NCI-H1436 (cell line): ENCODE measurements around the gene GPR22.

ENCODE experiments used
- DNase-seq: peaks from one replicate; lab custom pipeline; 2025; lab: John Stamatoyannopoulos, UW

GPR22 gene, protein sequence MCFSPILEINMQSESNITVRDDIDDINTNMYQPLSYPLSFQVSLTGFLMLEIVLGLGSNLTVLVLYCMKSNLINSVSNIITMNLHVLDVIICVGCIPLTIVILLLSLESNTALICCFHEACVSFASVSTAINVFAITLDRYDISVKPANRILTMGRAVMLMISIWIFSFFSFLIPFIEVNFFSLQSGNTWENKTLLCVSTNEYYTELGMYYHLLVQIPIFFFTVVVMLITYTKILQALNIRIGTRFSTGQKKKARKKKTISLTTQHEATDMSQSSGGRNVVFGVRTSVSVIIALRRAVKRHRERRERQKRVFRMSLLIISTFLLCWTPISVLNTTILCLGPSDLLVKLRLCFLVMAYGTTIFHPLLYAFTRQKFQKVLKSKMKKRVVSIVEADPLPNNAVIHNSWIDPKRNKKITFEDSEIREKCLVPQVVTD

DNA sequence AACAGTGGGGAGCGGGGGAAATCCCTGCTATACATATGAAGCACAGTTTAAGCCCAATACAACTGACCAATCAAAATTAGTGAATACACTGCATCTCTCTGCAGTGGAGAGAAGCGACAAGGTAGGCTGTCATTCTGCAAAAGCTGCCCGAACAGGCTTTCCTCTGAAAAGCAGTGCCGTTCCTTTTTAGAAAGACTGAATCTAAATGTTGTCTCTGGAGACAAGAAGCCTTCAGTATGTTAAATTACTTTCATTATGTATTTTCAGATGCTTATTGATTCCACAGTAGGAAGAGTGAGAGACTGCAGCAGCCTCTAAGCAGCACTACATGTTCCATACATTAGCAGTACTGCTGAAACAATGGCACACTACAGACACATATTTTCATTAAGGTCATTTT is at the start of gene GPR22:
Gene GPR22, plus strand, starts transcription at position 129 of the 400 bp plus-strand sequence. CDS start 4,004 bp downstream, outside the sequence.
- no peak for DNase-seq

DNA sequence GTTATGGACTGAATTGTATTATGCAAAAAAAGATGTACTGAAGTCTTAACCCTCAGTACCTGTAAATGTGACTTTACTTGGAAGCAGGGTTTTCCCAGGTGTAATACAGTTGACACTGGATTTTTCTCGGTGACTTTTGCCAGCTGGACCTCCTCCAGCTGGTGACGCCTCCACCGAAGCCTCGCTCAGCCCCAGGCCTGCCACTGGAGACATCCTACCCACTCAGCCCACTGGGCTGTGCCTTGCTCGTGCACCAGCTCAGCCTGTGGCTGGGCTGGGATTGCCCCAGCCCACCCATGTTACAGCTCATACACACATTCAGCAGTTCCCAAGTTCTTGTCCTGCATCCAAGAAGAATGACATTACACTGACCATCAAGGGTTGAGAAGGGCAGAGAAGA is 42.4 kb upstream of the GPR22 start:
- DNase-seq, result no peak

DNA sequence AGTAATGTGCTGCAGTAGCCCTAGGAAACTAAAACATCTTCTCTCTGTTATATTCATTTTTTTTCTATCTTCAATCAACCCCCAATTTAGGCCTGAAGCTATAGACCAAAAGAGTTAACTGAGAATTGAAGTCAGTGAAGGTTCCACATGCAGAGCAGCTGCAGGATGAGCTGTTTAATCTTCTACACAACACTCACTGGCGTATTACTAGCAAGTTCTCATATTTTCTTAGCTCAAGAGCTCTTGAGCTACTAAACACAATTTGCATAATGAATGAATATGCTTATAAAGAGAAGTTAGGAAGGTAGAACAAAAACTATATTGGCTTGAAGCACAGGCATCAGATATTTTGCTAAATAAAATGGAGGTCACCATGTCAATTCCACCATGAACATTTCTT is 41.2 kb upstream of the GPR22 start:
- DNase-seq, result no peak

DNA sequence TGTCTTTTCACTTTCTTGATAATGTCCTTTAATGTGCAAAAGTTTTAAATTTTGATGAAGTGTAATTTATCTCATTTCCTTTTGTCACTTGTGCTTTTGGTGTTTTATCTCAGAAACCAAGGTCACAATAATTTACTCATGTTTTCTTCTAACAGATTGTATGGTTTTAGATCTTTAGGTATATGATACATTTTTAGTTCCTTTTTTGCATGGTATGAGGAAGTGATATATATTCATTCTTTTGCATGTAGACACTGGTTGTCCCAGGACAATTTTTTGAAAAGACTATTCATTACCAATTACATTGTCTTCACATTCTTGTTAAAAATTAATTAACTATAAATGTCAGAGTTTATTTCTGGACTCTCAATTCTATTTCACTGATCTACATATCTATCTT is 39.8 kb upstream of the GPR22 start:
- DNase-seq, result no peak

DNA sequence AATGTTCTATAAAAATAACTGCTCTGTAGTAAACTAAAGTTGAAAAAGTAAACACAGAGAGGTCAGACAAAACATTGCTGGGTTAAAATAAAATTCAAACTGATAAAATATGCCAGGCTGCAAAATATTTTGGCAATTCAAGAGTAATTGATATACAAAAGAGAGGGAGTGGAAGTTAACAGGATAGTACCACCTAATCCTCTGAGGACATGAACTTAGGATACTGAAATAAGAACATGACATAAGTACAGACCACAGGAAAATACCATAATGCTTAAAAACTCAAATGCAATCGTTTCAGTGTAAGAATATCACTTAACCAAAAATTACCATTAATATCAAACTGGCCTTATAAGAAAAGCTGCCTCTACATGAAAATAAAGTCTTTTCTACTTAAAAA is 37.6 kb upstream of the GPR22 start:
- no peak for DNase-seq

DNA sequence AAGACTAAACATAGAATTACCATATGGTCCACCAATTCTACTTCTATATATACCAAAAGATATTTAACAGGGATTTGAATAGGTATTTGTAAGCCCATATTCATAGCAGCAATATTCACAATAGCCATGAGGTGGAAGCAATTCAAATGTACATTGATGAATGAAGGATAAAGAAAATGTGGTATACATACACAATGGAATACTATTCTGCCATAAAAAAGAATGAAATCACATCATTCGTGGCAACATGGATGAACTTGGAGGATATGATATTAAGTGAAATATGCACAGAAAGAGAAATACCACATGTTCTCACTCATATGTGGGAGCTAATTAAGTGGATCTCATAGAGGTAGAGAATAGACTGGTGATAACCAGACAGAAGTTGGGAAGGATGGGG is 34.1 kb upstream of the GPR22 start:
- DNase-seq, result no peak

DNA sequence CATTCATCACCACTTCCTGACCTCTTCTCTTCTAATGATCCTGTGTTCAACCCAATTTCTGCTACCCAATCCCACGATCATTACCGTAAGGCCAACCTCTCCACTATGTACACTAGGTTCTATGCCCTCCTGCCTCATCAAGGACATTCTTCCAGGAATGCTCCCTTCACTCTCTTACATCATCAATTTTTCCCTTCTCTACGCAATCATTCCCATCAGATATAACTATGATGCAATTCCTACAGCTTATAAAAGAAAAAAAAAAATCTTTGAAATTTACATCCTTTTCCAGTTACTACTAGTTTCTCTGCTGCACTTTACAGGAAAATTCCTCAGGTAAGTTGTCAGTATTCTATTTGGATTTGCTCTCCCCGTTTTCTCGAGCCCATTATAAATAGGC is 30.8 kb upstream of the GPR22 start:
- no peak for DNase-seq

DNA sequence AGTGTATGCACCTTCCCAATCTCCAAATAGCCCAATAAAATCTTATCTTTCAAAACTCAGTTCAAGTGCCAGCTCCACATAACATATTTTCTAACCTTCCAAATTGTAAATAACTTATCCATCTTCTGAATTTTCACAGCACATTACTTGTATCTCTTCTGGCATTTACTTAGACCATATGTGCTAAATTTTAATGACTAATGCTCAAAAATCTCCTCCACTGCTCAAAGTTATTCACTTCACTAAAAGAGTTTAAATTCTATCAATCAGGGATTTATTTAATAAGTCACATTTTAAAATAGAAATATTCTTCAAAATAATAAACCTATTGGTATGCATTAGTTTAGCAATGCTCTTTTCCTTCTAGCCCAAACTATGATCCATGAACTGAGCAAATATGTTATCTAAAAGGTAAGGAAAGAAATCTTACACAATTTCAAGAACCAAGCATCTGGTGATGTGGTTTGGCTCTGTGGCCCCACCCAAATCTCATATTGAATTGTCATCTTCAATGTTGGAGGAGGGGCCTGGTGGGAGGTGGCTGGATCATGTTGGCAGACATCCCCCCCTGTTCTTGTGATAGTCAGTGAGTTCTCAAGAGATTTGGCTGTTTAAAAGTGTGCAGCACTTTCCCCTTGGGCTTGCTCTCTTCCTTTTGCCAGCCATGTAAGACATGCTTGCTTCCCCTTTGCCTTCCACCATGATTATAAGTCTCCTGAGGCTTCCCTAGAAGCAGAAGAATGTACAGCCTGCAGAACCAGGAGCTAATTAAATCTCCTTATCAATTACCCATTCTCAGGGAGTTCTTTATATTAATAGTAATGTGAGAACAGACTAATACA is 28.1 kb upstream of the GPR22 start:
- no peak for DNase-seq

DNA sequence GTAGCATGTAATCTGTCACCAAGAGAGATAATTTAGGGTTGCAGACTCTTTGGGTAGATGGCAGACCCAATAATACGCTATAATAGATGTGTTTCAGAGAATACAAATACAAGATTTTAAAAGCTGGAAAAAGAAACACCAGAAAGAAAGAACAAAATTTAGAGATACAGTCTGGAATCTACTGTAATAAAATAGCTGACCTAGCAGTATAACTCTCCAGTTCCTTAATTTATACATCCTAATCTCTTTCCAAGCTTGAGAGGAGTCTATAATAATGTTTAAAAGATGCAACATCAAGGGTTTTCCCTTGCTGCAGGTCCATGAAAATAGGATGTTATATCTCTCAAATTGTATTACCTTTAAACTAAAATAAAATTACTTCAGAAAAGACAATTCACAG is 27.2 kb upstream of the GPR22 start:
- DNase-seq, result no peak

DNA sequence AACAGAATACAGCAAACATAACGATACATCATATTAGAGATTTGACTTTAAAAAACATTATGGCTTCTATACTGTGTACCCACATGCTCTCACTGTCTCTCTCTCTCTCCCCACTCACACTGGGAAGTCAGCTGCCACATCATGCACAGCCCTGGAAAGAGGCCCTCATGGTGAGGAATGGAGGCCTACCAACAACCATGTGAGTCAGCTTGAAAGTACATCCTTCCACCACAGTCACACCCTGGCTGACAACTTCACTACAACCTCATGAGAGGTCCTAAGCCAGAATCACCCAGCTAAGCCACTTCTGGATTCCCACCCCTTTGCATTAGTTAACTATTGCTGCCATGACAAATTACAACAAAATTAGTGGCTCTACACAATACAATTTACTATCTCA is 23.3 kb upstream of the GPR22 start:
- no peak for DNase-seq

DNA sequence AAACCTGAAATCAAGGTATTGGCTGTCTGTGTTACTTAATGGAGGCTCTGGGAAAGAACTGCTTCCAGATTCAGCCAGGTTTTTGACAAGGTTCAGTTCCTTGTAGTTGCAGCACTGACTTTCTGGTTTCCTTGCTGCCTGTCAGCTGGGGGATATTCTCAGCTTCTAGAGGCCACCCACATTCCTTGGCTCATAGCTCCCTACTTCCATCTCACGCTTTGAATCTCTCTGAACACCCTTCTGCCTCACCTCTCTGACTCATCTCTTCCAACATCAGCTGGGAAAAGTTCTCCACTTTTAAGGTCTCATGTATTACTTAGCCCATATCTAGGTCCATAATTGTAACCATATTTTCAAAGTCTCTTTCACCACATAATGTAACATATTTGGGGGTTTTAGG is 22.9 kb upstream of the GPR22 start:
- no peak for DNase-seq

DNA sequence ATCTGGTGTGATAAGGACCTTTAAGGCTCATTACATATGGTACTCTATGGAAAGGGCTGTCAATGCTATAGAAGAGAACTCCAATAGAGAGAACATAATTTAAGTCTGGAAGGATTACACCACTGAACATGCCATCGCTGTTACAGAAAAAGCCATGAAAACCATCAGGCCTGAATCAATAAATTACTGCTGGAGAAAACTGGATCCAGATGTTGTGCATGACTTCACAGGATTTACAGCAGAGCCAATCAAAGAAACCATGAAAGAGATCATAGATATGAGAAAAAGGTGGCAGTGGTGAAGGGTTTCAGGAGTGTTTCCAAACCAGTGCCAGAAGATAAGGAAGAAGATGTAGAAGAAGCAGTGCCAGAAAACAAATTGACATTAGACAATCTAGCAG is 18.9 kb upstream of the GPR22 start:
- DNase-seq, result no peak

DNA sequence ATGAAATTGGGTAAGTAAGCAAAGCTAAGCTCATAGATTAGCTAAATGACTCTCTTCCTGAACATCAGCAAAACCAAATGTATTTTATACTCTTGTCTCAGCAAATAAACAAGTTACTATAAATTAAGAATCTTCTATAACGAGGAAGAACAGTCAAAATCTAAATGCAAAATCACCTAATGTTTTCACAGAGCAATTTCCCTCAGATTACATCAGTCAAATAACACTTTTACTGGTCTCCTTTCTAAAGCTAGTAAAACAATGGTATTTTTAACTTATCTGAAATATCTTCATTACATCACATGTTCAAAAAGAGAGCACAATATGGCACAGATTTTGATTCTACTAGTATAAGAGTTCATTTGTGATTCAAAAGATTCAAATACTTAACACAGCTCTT is 16.5 kb upstream of the GPR22 start:
- no peak for DNase-seq

DNA sequence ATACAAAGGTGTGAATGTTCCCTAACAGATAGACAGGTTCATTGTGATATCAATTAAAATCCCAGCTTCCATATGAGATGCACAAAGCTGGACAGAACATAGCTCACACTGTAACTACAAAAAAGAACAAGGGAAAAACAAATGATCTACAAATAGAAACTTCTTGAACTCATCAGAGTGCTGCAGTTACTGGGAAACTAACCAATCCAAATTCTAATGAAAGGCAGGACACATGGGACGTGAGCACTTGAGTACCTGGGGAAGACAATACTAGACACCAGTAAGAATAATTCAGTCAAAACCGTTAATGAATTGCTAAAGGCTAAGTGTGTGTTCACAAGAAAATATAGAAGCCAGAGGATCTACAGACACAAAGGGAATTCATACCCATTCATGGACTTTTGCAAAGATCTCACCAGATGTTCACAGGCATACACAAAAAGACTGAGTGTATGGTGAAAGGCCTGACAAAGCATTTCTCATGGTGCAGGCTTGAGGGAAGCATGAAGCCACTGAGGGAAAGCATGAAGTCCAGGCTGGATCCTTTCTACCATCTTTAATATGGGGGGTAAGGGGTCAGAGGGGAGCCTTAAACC is 7.8 kb upstream of the GPR22 start:
- DNase-seq, result no peak

DNA sequence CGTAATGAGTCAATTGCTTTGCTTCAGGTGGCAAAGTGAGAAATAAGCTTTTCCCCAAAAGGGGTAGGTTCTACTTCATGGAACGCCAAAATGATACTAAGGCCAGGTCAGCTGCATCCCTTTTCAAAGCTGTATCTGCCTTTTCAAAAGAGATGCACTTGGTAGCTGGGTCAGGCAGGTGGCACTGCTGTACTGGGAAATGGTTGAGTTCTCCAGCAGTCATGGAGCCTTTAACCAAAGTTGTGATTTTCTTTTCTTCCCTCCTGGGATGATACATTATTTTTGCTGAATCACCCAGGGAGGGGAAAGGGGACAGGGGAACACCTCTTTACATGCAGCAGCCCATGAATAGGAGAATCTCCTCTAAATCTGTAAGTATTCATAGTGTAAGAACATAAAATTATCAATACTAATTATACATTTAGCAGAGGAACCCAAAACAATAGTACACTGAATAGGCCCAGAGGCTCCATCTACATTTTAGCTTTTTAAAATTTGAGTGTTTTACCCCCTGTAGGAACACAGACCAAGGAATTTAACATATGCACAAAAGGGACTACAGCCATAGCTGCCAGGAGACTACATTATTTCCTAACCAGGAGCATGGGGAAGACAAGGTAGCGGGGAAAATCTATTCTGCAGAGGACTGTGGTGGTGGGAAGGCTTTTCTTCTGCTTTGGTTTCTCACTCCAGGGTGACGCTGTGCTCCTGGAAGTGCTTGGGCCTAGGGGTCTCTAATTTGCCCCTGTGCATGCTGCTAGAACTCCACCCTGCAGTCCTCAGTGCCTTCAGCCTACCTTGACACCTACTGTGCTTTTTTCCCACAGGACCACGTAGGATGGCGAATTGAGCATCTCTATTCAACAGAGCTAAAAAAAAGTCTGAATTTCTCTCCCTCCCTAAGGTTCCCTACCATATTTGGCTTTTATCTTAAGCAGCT is 6.4 kb upstream of the GPR22 start:
- DNase-seq, result peak; percentile 45

DNA sequence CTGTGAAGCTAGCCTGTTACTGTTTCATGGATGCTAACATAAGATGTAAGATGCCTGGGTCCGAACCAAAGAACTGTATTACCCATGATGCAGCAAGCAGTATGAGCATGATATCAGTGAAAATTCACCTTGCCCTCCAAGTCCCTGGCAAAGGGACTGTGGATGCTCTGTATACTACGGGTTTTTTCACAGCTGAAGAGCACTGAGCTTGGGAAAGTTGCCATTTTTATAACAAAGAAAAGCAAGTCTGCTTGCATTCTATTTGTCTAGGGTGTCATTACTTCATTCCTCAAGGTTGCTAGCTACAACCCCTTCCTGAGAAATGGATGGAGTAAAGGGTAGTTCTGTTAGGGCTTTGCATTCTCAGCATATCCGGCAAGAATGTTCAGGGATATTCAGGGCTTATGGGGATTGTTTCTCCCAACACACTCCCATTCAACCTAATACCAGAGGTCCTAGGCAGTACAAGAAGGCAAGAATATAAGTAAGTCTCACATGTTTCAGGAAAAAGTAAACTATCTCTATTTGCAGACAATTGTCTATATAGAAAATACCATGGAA is 5.1 kb upstream of the GPR22 start:
- DNase-seq, result no peak

DNA sequence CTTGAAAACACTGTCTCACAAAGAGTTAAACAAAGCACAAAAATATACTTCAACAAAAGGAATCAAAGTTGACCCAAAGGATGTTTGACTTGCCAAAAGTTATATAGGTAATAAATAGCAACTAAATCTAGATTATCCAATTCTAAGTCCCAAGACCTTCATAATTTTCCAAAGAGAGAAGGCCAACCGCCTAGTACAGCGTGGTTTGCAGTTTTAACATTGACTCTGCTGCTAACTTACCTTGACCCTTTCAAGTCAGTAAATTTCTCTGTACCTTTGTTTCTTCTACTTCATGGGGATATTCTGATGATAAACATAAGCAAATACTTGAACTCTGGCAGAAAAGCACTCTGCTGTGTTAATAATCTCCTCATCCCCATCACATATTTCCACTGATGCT is 1.9 kb upstream of the GPR22 start:
- no peak for DNase-seq

DNA sequence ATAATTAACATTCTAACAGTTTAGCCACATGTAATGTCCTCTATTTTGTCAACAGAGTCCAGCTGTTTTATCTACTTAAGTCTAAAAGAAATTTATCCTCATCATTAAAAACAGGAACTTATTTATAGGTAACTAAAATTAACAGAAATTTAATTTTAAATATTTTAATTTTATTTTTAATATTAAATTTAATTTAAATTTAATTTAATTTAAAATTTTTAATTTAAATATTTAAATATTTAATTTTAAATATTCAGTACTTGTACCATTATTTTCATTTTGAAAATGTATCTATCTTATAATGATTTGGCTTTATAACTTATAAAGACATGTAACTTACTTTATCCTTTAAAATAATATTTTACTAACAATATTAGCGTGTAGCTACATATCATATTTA is 1.0 kb upstream of the GPR22 start:
- DNase-seq, result no peak

DNA sequence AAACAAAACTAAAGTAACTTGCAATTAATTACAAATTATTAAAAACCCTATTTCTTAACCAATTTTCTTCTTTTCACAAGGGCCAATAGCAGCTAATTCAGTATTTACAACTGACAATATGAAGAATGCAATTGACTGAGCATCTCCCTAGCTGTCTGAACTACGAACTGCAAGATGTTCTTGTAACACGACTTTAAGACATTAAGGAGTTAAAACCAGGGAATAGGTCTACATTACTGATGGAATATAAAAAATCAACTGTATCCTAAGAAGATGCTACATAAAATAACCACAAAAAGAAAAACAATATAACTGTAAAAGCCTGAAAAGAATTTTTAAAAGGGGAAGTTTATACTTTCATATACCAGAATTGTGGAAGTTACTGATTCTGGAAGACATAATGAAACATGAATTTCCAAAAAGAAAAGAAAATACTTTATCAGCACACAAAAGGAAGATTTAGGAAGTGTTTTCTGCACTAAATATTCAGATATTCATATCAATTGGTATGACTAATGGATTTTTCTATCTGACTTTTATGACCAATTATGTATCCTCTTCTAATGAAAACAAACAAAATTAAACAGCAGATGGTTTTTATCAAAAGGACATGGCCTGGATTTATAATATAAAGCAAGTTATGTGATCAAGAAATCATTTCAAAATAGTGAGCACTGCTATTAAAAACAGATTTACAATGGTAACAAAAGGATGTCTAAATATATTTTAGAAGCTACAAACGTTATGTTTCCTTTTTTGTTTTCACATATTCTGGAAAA is 1.6 kb downstream of the GPR22 start:
- DNase-seq, result no peak

DNA sequence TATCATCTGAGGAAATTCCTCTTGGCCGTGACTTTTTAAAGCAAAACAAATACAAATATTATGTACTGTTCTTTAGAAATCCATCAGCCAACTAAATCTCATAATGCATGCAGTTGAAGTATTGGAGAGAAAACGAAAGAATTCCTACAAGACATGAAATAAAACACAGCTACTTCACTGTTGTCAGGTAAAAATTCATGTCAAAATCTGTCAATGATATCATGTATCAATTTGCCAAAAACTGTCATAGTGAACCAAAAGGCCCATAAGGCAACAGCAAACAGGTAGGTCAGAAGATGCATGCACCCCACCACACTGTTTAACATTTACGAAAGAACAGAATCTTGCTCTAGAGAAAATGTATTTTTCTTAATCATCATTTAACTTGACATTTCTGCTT is 2.3 kb downstream of the GPR22 start:
- DNase-seq, result no peak

DNA sequence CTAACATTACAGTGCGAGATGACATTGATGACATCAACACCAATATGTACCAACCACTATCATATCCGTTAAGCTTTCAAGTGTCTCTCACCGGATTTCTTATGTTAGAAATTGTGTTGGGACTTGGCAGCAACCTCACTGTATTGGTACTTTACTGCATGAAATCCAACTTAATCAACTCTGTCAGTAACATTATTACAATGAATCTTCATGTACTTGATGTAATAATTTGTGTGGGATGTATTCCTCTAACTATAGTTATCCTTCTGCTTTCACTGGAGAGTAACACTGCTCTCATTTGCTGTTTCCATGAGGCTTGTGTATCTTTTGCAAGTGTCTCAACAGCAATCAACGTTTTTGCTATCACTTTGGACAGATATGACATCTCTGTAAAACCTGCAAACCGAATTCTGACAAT is 4.3 kb downstream of the GPR22 start:
- DNase-seq, result no peak
